Kidney epithelial cell (primary cell): ENCODE measurements around the gene LRCH1. TPM values are rescaled to one million over a fixed set of nuclear protein-coding genes. Genes with fewer than 3 reads are reported as not detected.

Experiments used
- DNase-seq: peaks from one replicate; pipeline ENCODE4 v3.0.0-alpha.2; 2010; ENCODE audit warnings: low read depth
- H3K27me3 ChIP-seq: 2 replicates; pipeline ENCODE4 v1.6.0; 2011; ENCODE audit warnings: low read length; ENCODE audit not compliant: control insufficient read depth, insufficient read depth
- H3K36me3 ChIP-seq: 2 replicates; pipeline ENCODE4 v1.5.1; 2011; ENCODE audit warnings: low read length; ENCODE audit not compliant: control insufficient read depth, insufficient read depth
- H3K4me3 ChIP-seq: 2 replicates; pipeline ENCODE4 v1.5.1; 2011; ENCODE audit warnings: low read depth, mild to moderate bottlenecking, control low read depth, low read length
- CTCF ChIP-seq: IDR thresholded peaks from 2 replicates; pipeline ENCODE4 v1.5.1; 2011; ENCODE audit warnings: mild to moderate bottlenecking, moderate library complexity, low read length, control low read depth, inconsistent platforms; ENCODE audit not compliant: insufficient read depth, poor library complexity, severe bottlenecking
- total RNA-seq: library from RNA; depleted of rRNA; stranded (reverse); fragments of >200 nt; gene quantifications from 2 replicates; pipeline ENCODE4 v1.2.3, GENCODE V29; 2015

LRCH1 gene
- total RNA-seq, 1 donor from 2014 or later = 14.0 TPM

GRCh38 chr13:46522748-46523030 lies 30.3 kb upstream of the LRCH1 start:
- no peak for DNase-seq
- no peak for TF ChIP-seq CTCF
- Histone ChIP-seq H3K36me3 (no peaks in the 10 kb centered on the region), H3K27me3 (no peaks in the 10 kb centered on the region), H3K4me3 (no peak overlapping the region)

- H3K4me3 ChIP-seq = no peak overlapping the region
- H3K27me3 ChIP-seq = no peaks in the 10 kb centered on the region
- H3K36me3 ChIP-seq = no peaks in the 10 kb centered on the region
- TF ChIP-seq CTCF = no peak
- peak; percentile 29 for DNase-seq
Observed at GRCh38 chr13:46523972-46524752, 28.8 kb upstream of the LRCH1 start.

- Histone ChIP-seq H3K4me3 (no peak overlapping the region), H3K27me3 (no peaks in the 10 kb centered on the region), H3K36me3 (no peaks in the 10 kb centered on the region)
- no peak for TF ChIP-seq CTCF
- DNase-seq = no peak
Observed at GRCh38 chr13:46526100-46526735, 26.8 kb upstream of the LRCH1 start.

GRCh38 chr13:46526740-46527139 lies 26.2 kb upstream of the LRCH1 start:
- no peak for TF ChIP-seq CTCF
- DNase-seq = no peak
- no peaks in the 10 kb centered on the region for H3K36me3 ChIP-seq
- no peaks in the 10 kb centered on the region for H3K27me3 ChIP-seq
- no peak overlapping the region for H3K4me3 ChIP-seq

GRCh38 chr13:46527237-46527636 lies 25.7 kb upstream of the LRCH1 start:
- Histone ChIP-seq H3K4me3 (no peak overlapping the region), H3K27me3 (no peaks in the 10 kb centered on the region), H3K36me3 (no peaks in the 10 kb centered on the region)
- DNase-seq = no peak
- no peak for TF ChIP-seq CTCF
